Astrocyte of the cerebellum (primary cell): ENCODE data around the gene ASB9.
"Not testable (repeated sequence)": the region's sequence is repeated elsewhere in the genome, so short reads cannot be mapped to it uniquely, and the experiment has no call there.

Source experiments
- DNase-seq: peaks from one replicate; pipeline ENCODE4 v3.0.0-alpha.2; 2011; ENCODE audit warnings: low read depth
- H3K4me3 ChIP-seq: 2 replicates; pipeline ENCODE4 v1.5.1; 2011; ENCODE audit warnings: mild to moderate bottlenecking, low read depth, low read length, moderate library complexity
- CTCF ChIP-seq: IDR thresholded peaks from 2 replicates; pipeline ENCODE4 v1.5.1; 2012; ENCODE audit warnings: low read length, low read depth, moderate library complexity, mild to moderate bottlenecking; ENCODE audit errors: missing control alignments
- in situ Hi-C: cut with HindIII; loops from 2 replicates; pipeline ENCODE4 v1.10.0; 2017; ENCODE audit warnings: low sequenced_read_pairs

Gene ASB9

GRCh38 chrX:15269618-15270521, at the start of gene ASB9:
Gene ASB9 (minus strand): TSS chrX:15270083. CDS start chrX:15269874, 209 bp downstream.
- no peak for TF ChIP-seq CTCF
- in situ Hi-C loops: no loop called here
- DNase-seq: no peak
- H3K4me3 ChIP-seq: no peak within 1 kb of the TSS

- H3K4me3 ChIP-seq: no peak overlapping the region
- in situ Hi-C loops: no loop called here
- TF ChIP-seq CTCF: no peak
- no peak for DNase-seq
These were observed 49.2 kb upstream of the ASB9 start for GRCh38 chrX:15319075-15319474.

GRCh38 chrX:15315509-15315908, 45.6 kb upstream of the ASB9 start, which contains the start of gene ASB11:
Gene ASB11 (minus strand): TSS chrX:15315640. CDS start chrX:15315605, 35 bp downstream.
- no peak within 1 kb of the TSS for H3K4me3 ChIP-seq
- no peak for DNase-seq
- in situ Hi-C loops: no loop called here
- no peak for TF ChIP-seq CTCF

- H3K4me3 ChIP-seq: no peak overlapping the region
- no peak for TF ChIP-seq CTCF
- in situ Hi-C loops: no loop called here
- DNase-seq: no peak
These were observed 44.6 kb upstream of the ASB9 start for GRCh38 chrX:15314472-15314871.

GRCh38 chrX:15311119-15311518, 41.2 kb upstream of the ASB9 start:
- H3K4me3 ChIP-seq: no peak overlapping the region
- in situ Hi-C loops: no loop called here
- TF ChIP-seq CTCF: no peak
- DNase-seq: no peak

- no peak overlapping the region for H3K4me3 ChIP-seq
- no peak for DNase-seq
- no peak for TF ChIP-seq CTCF
- in situ Hi-C loops: no loop called here
These were observed 40.2 kb upstream of the ASB9 start for GRCh38 chrX:15310117-15310516.

- in situ Hi-C loops, DNase-seq, H3K4me3 ChIP-seq: not testable (repeated sequence)
These were observed 36.0 kb upstream of the ASB9 start for GRCh38 chrX:15305899-15306298.
